ENCODE measurements around the gene SRSF7.
"Not testable (repeated sequence)": the region's sequence is repeated elsewhere in the genome, so short reads cannot be mapped to it uniquely, and the experiment has no call there.

GRCh38 chr2:38703336-38703735 lies 47.8 kb downstream of the SRSF7 start:
- TF ChIP-seq CTCF, POLR2A, POLR2AphosphoS5 (IDR thresholded peaks at IDR 0.05): not testable (repeated sequence)
